GM06990 (cell line): ENCODE data around the gene ZFP57.
A peak's percentile ranks its signal among the peaks of the same experiment; 100 is the strongest.

Experiments used
- DNase-seq: peaks from one replicate; pipeline ENCODE4 v3.0.0-alpha.2; 2011; ENCODE audit not compliant: insufficient read length; ENCODE audit errors: extremely low read depth
- H3K27me3 ChIP-seq: replicated peaks from 2 replicates; pipeline ENCODE4 v1.6.0; 2011; ENCODE audit warnings: low read length; ENCODE audit not compliant: control insufficient read depth, insufficient read depth
- H3K36me3 ChIP-seq: 2 replicates; pipeline ENCODE4 v1.5.1; 2011; ENCODE audit warnings: low read length; ENCODE audit not compliant: control insufficient read depth, insufficient read depth
- H3K4me3 ChIP-seq: replicated peaks from 2 replicates; pipeline ENCODE4 v1.5.1; 2011; ENCODE audit warnings: low read depth, mild to moderate bottlenecking, control low read depth, low read length
- CTCF ChIP-seq: IDR thresholded peaks from 2 replicates; pipeline ENCODE4 v1.5.1; 2011; ENCODE audit warnings: low read length, control low read depth, mild to moderate bottlenecking, inconsistent platforms; ENCODE audit not compliant: insufficient read depth, poor library complexity, severe bottlenecking

ZFP57 gene

GRCh38 chr6:29632789-29633533 is 48.0 kb downstream of the ZFP57 start, which contains the start of gene GABBR1:
Gene GABBR1, minus strand, starts transcription at chr6:29633183. Its CDS starts 798 bp downstream, at chr6:29632385.
- H3K4me3 ChIP-seq = peak within 1 kb of the TSS; percentile 64
- peak; percentile 52 for DNase-seq
- no peaks in the 10 kb centered on the region; the same call in none of the 2 replicates for H3K27me3 ChIP-seq
- no peaks in the 10 kb centered on the region for H3K36me3 ChIP-seq
- TF ChIP-seq CTCF = no peak

GRCh38 chr6:29631860-29632731 is 48.9 kb downstream of the ZFP57 start:
- no peaks in the 10 kb centered on the region for H3K36me3 ChIP-seq
- no peaks in the 10 kb centered on the region; the same call in none of the 2 replicates for H3K27me3 ChIP-seq
- H3K4me3 ChIP-seq = peak overlapping the region; percentile 64
- TF ChIP-seq CTCF = no peak
- peak; percentile 49 for DNase-seq

DNA sequence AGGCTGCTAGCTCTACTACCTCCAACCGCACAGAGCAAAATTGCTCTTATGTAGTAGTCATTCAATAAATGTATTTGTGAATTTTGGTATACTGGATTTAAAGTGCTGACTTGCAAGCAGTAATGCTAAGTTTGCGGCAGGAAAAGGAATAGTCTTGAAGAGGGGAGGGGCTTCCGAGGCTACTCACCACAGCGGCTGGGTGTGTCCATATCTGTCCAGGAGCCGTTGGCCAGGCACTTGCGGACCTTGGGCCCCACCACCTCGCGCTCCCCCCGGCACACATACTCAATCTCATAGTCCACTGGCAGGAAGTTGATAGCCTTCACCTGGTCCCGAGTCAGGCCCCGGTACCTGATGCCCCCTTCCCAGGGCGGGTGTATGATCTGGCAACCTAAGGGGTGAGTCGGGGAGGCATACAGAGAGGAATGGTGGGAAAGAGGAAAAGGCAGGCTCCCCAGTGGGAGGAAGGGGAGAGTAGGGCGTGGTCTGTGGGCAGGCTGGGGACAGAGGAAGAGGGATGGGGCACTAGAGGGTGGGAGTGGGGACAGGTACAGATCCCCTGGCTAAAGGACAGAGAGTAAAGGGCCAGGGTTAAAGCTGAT is 49.6 kb downstream of the ZFP57 start:
- TF ChIP-seq CTCF = no peak
- DNase-seq = no peak
- Histone ChIP-seq H3K27me3 (no peaks in the 10 kb centered on the region; the same call in none of the 2 replicates), H3K36me3 (no peaks in the 10 kb centered on the region), H3K4me3 (no peak overlapping the region)

GRCh38 chr6:29630315-29630714 is 50.6 kb downstream of the ZFP57 start:
- TF ChIP-seq CTCF = no peak
- H3K36me3 ChIP-seq = no peaks in the 10 kb centered on the region
- no peak overlapping the region for H3K4me3 ChIP-seq
- no peaks in the 10 kb centered on the region; the same call in none of the 2 replicates for H3K27me3 ChIP-seq
- DNase-seq = no peak

GRCh38 chr6:29629571-29629970 is 51.4 kb downstream of the ZFP57 start:
- TF ChIP-seq CTCF = no peak
- H3K27me3 ChIP-seq = no peaks in the 10 kb centered on the region; the same call in none of the 2 replicates
- H3K4me3 ChIP-seq = no peak overlapping the region
- DNase-seq = no peak
- H3K36me3 ChIP-seq = no peaks in the 10 kb centered on the region
